GM06990 (cell line): ENCODE results near the gene RASGRP3.

Experiments
- DNase-seq: peaks from one replicate; pipeline ENCODE4 v3.0.0-alpha.2; 2011; ENCODE audit not compliant: insufficient read length; ENCODE audit errors: extremely low read depth
- H3K27me3 ChIP-seq: replicated peaks from 2 replicates; pipeline ENCODE4 v1.6.0; 2011; ENCODE audit warnings: low read length; ENCODE audit not compliant: control insufficient read depth, insufficient read depth
- H3K36me3 ChIP-seq: 2 replicates; pipeline ENCODE4 v1.5.1; 2011; ENCODE audit warnings: low read length; ENCODE audit not compliant: control insufficient read depth, insufficient read depth
- H3K4me3 ChIP-seq: replicated peaks from 2 replicates; pipeline ENCODE4 v1.5.1; 2011; ENCODE audit warnings: low read depth, mild to moderate bottlenecking, control low read depth, low read length
- CTCF ChIP-seq: IDR thresholded peaks from 2 replicates; pipeline ENCODE4 v1.5.1; 2011; ENCODE audit warnings: low read length, control low read depth, mild to moderate bottlenecking, inconsistent platforms; ENCODE audit not compliant: insufficient read depth, poor library complexity, severe bottlenecking

Gene RASGRP3

DNA sequence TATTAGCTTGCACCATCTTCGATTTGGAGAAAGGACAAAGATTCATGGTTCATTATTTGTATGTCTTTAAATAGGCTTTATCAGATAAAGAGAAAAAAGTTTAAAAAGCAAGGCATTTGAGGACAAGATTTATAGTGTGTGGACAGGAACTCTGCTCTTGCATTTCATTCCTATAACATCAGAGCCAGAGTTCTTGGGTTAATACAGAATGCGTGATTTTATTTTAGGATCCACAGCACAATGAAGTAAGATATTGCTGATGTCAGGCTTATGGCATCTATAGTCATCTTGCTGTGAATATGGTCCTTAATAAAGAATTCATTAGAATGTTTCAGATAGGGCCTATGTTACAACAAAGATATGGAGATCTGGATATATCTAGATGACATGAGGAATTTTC lies 19.7 kb downstream of the RASGRP3 start:
- peak overlapping the region; percentile 29 for H3K4me3 ChIP-seq
- no peaks in the 10 kb centered on the region for H3K27me3 ChIP-seq
- no peak for TF ChIP-seq CTCF
- no peak for DNase-seq
- no peaks in the 10 kb centered on the region; the same call in 1 of the 2 replicates for H3K36me3 ChIP-seq

DNA sequence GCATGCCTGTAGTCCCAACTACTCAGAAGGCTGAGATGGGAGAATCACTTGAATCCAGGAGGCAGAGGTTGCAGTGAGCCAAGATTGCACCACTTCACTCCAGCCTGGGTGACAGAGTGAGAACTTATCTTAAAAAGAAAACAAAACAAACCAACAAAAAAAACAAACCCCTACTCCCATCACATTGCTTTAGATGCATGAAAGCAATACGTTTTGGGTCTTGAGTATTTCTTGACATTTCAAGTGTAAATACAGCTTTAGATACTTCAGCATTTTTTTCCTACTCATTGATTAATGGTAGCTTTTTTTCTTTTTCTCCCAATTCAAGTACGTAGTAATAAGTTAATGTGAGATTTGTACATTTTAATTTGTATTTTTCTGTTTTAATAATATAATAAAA lies 20.3 kb downstream of the RASGRP3 start:
- peak overlapping the region; percentile 29 for H3K4me3 ChIP-seq
- no peak for DNase-seq
- TF ChIP-seq CTCF = no peak
- no peaks in the 10 kb centered on the region for H3K27me3 ChIP-seq
- no peaks in the 10 kb centered on the region; the same call in 1 of the 2 replicates for H3K36me3 ChIP-seq

DNA sequence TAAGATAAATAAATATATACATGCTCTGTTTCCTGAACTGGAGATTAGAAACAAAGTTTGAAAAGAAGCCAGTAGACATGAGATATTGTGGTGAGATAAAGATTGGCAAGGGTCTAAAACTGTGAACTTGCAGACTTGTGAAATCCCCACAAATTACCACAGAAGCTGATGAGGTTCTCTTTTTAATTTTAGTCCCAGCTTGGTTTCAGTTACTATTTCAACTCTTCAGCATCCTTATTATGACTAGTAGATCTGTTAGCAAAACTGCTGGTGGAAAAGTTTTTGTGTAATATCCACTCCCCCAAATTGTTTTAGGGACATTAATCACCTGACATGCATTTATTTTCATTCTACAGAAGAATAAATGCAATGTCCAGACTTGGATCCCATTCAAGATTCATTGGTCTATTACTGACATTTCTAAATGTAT lies 20.8 kb downstream of the RASGRP3 start:
- Histone ChIP-seq H3K36me3 (peaks cover 1% of the 10 kb centered on the region; the same call in 1 of the 2 replicates), H3K4me3 (peak overlapping the region; percentile 52), H3K27me3 (no peaks in the 10 kb centered on the region)
- DNase-seq = peak; percentile 78
- TF ChIP-seq CTCF = no peak

DNA sequence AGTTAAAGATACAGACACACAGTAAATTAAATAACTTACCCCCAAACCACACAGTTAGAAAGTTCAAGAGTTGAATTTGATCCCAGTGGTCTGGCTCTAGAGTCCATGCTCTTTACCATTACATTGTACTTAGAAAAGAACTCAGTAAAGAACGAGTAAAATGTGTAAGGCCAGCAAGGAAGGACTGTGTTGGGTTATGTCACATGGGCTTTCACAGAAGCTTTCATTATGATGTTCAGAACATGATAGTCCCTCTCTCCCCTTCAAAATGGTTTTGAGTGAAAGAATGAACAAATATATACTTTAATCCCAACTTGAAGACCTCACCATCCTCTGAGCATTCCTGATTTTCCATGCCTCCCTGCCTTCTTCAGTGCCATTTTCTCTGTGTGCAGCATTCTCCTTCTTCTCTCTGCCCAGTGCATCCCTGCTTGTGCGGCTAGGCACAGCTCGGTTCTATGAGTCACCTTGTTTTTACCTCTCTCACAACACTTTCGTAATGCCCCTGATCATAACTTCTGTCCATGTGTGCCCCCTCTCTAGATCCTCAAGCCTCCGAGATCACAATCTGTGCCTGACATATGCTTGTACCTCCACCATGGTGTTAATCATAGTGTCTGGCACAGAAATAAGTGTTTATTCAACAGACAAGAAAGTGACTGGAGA lies 22.0 kb downstream of the RASGRP3 start:
- TF ChIP-seq CTCF = no peak
- H3K4me3 ChIP-seq = peak overlapping the region; percentile 52
- no peaks in the 10 kb centered on the region for H3K27me3 ChIP-seq
- H3K36me3 ChIP-seq = peaks cover 1% of the 10 kb centered on the region; the same call in 1 of the 2 replicates
- no peak for DNase-seq

DNA sequence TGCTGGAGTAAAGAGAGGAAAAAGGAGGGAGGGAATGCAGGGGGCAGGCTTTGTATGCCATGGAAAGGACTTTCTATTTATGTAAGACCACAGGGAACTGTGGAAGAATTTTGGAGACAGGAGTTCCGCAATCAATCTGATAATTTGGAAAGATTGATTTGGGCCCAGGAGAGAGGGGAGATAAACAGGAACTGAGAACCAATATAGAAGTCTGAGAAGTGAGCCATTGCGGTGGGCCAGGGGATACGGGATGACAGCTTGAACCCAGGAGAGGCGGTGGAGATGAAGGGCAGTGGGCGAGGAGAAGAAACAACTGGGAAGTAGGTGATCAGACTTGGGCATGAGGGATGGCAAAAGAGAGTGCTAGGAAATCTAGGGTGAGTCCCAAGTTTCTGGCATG lies 23.7 kb downstream of the RASGRP3 start:
- no peaks in the 10 kb centered on the region for H3K27me3 ChIP-seq
- no peak for TF ChIP-seq CTCF
- no peak for DNase-seq
- no peak overlapping the region for H3K4me3 ChIP-seq
- H3K36me3 ChIP-seq = peaks cover 1% of the 10 kb centered on the region
